Hepatocyte (in vitro differentiated cells): ENCODE results near the gene GOLGA6L7. TPM values are rescaled to one million over a fixed set of nuclear protein-coding genes. Genes with fewer than 3 reads are reported as not detected.
"Not testable (repeated sequence)": the region's sequence is repeated elsewhere in the genome, so short reads cannot be mapped to it uniquely, and the experiment has no call there.

Experiments
- DNase-seq: peaks from one replicate; pipeline ENCODE4 v3.0.0-alpha.2; 2016; ENCODE audit warnings: low spot score
- H2AFZ ChIP-seq: fragments of 200-600 bp; sonication (generic); 2 replicates; pipeline ENCODE4 v1.6.0; 2016; ENCODE audit warnings: antibody characterized with exemption, mild to moderate bottlenecking
- H3K27ac ChIP-seq: fragments of 200-600 bp; sonication (generic); 2 replicates; pipeline ENCODE4 v1.5.1; 2016; ENCODE audit warnings: mild to moderate bottlenecking
- H3K27me3 ChIP-seq: fragments of 200-600 bp; sonication (generic); 2 replicates; pipeline ENCODE4 v1.6.1; 2016
- H3K36me3 ChIP-seq: fragments of 200-600 bp; sonication (generic); replicated peaks from 2 replicates; pipeline ENCODE4 v1.5.1; 2016; ENCODE audit warnings: low read depth; ENCODE audit not compliant: insufficient read depth
- H3K4me1 ChIP-seq: fragments of 200-600 bp; sonication (generic); 2 replicates; pipeline ENCODE4 v1.5.1; 2016; ENCODE audit warnings: mild to moderate bottlenecking, moderate library complexity; ENCODE audit not compliant: insufficient read depth
- H3K4me2 ChIP-seq: fragments of 200-600 bp; sonication (generic); 2 replicates; pipeline ENCODE4 v1.6.0; 2016
- H3K4me3 ChIP-seq: fragments of 200-600 bp; sonication (generic); 2 replicates; pipeline ENCODE4 v1.5.1; 2016; ENCODE audit warnings: mild to moderate bottlenecking
- H3K79me2 ChIP-seq: fragments of 200-600 bp; sonication (generic); 2 replicates; pipeline ENCODE4 v1.6.0; 2017; ENCODE audit warnings: mild to moderate bottlenecking
- H3K9me2 ChIP-seq: fragments of 200-600 bp; sonication (generic); replicated peaks from 2 replicates; pipeline ENCODE4 v1.6.0; 2017; ENCODE audit warnings: mild to moderate bottlenecking; ENCODE audit not compliant: insufficient read depth
- H3K9me3 ChIP-seq: fragments of 200-600 bp; sonication (generic); 2 replicates; pipeline ENCODE4 v1.5.1; 2016; ENCODE audit warnings: low read depth, mild to moderate bottlenecking
- H4K20me1 ChIP-seq: fragments of 200-600 bp; sonication (generic); 2 replicates; pipeline ENCODE4 v1.6.0; 2016; ENCODE audit warnings: mild to moderate bottlenecking; ENCODE audit not compliant: insufficient read depth, poor library complexity, severe bottlenecking
- WGBS: methylation state at CpG from one replicate; pipeline ENCODE4 v1.1.6; 2016; ENCODE audit warnings: low lambda C conversion rate; ENCODE audit errors: missing lambda C conversion rate; 5-methylcytosine and 5-hydroxymethylcytosine counted together
- polyA plus RNA-seq: library from polyadenylated mRNA; unstranded; fragments of >200 nt; fragmentation: Nextera tagmentation; extraction: Ambion mirVana; gene quantifications from 2 replicates; pipeline ENCODE4 v1.2.1, GENCODE V29; 2016
- total RNA-seq: library from RNA; depleted of rRNA; stranded (reverse); fragments of >200 nt; gene quantifications from 2 replicates; pipeline ENCODE4 v1.2.3, GENCODE V29; 2014

Gene GOLGA6L7
- total and polyA plus RNA-seq, 2 experiments from 2014 or later, result not detected

DNA sequence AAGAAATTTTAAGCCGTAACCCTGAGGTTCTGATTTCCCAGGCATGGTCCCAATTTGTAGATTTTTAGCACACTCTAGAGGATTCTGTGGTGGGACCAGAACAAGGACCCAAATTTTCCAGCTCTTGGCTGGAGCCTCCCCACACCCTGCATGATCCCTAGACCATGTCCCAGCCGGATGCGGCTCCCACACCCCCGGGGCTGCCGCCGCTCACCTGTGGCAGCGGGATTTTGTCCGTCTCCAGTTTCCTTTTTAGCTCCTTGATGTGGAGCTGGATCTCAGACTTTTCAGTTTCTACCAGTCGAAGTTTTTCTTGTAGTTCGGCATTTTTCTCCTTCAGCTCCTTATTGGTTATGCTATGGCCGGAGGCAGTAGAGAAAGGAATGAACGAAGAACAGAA lies 4.9 kb downstream of the GOLGA6L7 start:
- not testable (repeated sequence) for H3K79me2 ChIP-seq, DNase-seq, H3K36me3 ChIP-seq, H3K9me2 ChIP-seq, H3K27ac ChIP-seq, H3K9me3 ChIP-seq, H3K4me1 ChIP-seq, H2AFZ ChIP-seq, H3K4me2 ChIP-seq, H3K4me3 ChIP-seq, H3K27me3 ChIP-seq, H4K20me1 ChIP-seq
- 92% methylated on average over 11 of the region's 12 CpGs for WGBS

DNA sequence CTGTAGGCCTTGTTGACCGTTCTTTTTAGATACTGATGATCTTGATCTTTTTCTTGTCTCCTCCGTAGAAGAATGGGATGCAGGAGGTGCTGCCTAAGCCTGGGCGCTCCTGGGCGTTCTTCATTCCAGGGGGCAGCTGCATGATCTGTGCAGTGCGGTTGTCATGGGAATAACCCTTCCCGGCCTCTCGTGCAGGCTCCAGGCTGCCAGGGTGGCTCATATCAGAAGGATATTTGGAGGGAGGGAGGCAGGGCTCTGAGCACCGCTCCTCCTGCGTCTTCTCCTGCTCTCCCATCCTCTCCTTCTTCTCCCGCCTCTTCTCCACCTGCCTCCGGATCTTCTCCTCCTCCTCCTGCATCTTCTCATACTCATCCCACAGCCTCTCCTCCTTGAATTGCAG lies 6.2 kb downstream of the GOLGA6L7 start:
- not testable (repeated sequence) for DNase-seq, H3K27me3 ChIP-seq, H3K4me3 ChIP-seq, H3K27ac ChIP-seq, H2AFZ ChIP-seq, H3K4me2 ChIP-seq, H3K79me2 ChIP-seq, H3K36me3 ChIP-seq, H3K4me1 ChIP-seq, H4K20me1 ChIP-seq, H3K9me2 ChIP-seq, H3K9me3 ChIP-seq
- WGBS, result 84% methylated on average over 10 of the region's 11 CpGs

- not testable (repeated sequence) for H3K9me3 ChIP-seq, H3K27me3 ChIP-seq, H3K36me3 ChIP-seq, H3K4me2 ChIP-seq, H3K9me2 ChIP-seq, H3K4me3 ChIP-seq, H2AFZ ChIP-seq, H4K20me1 ChIP-seq, DNase-seq, H3K27ac ChIP-seq, H3K4me1 ChIP-seq, H3K79me2 ChIP-seq
- 91% methylated on average over 8 of the region's 9 CpGs for WGBS
Measured at GRCh38 chr15:28840285-28840684, 8.2 kb downstream of the GOLGA6L7 start.

- not testable (repeated sequence) for H2AFZ ChIP-seq, H3K4me2 ChIP-seq, H3K4me1 ChIP-seq, H3K27me3 ChIP-seq, H3K27ac ChIP-seq, DNase-seq, H3K9me2 ChIP-seq, H3K4me3 ChIP-seq, H3K36me3 ChIP-seq, H3K9me3 ChIP-seq, H4K20me1 ChIP-seq, H3K79me2 ChIP-seq
- 95% methylated on average over 10 of the region's 10 CpGs for WGBS
Measured at GRCh38 chr15:28834957-28835585, 13.4 kb downstream of the GOLGA6L7 start.

- H3K4me1 ChIP-seq, H3K36me3 ChIP-seq, H3K27ac ChIP-seq, H3K79me2 ChIP-seq, H4K20me1 ChIP-seq, H3K9me3 ChIP-seq, H3K27me3 ChIP-seq, H3K9me2 ChIP-seq: not testable (repeated sequence)
- peak; percentile 64 for DNase-seq
- WGBS, result 6% methylated on average over 46 of the region's 56 CpGs
- Histone ChIP-seq H3K4me2 (peak overlapping the region; percentile 69), H3K4me3 (peak overlapping the region; percentile 3), H2AFZ (peak overlapping the region; percentile 36)
Measured at GRCh38 chr15:28831897-28832587, 16.4 kb downstream of the GOLGA6L7 start.

DNA sequence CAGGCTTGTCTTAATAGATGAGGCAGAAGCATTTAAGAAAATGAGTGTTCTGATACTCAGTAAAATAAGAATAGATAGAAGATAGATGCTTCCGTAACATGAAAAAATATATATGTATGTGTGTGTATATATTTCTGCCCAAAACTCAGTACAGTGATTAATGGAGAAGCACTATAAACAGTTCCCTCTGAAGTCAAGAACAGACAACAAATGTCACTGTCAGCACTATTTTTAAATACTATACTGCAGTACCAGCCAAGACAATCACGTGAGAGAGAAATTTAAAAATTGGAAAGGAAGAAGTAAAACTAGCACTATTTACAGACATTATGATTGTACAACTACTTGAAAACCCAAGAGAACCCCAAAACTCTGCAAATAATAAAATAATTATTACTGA lies 27.0 kb downstream of the GOLGA6L7 start:
- H3K4me1 ChIP-seq, result not testable (repeated sequence)

GRCh38 chr15:28819930-28820295 lies 28.5 kb downstream of the GOLGA6L7 start:
- not testable (repeated sequence) for H3K4me3 ChIP-seq, H3K27me3 ChIP-seq, H3K9me2 ChIP-seq, H3K36me3 ChIP-seq, H3K27ac ChIP-seq, H4K20me1 ChIP-seq, H3K9me3 ChIP-seq, H3K4me1 ChIP-seq, DNase-seq, H3K79me2 ChIP-seq, H2AFZ ChIP-seq, H3K4me2 ChIP-seq
- 90% methylated on average over 1 of the region's 3 CpGs for WGBS

More for the DNA sequence above, 27.0 kb downstream of the GOLGA6L7 start:
- WGBS, result 91% methylated on average over 2 of the region's 2 CpGs
- H3K27ac ChIP-seq, H3K36me3 ChIP-seq, H3K9me2 ChIP-seq, H3K79me2 ChIP-seq, H3K4me2 ChIP-seq, H3K9me3 ChIP-seq, H3K27me3 ChIP-seq, DNase-seq, H3K4me3 ChIP-seq, H2AFZ ChIP-seq, H4K20me1 ChIP-seq: not testable (repeated sequence)

- 55% methylated on average over 10 of the region's 15 CpGs for WGBS
- H3K4me2 ChIP-seq, H3K9me3 ChIP-seq, H3K27ac ChIP-seq, H3K4me1 ChIP-seq, H3K27me3 ChIP-seq, H3K36me3 ChIP-seq, DNase-seq, H3K9me2 ChIP-seq, H3K4me3 ChIP-seq, H3K79me2 ChIP-seq, H4K20me1 ChIP-seq: not testable (repeated sequence)
- peak overlapping the region; percentile 51 for H2AFZ ChIP-seq
Measured at GRCh38 chr15:28819019-28819929, 29.2 kb downstream of the GOLGA6L7 start.
